HuH-7 (cell line): ENCODE data around the gene CTIF.

Source experiments
- DNase-seq: peaks from one replicate; pipeline ENCODE4 v3.0.0; 2011; ENCODE audit warnings: low spot score

CTIF gene

DNA sequence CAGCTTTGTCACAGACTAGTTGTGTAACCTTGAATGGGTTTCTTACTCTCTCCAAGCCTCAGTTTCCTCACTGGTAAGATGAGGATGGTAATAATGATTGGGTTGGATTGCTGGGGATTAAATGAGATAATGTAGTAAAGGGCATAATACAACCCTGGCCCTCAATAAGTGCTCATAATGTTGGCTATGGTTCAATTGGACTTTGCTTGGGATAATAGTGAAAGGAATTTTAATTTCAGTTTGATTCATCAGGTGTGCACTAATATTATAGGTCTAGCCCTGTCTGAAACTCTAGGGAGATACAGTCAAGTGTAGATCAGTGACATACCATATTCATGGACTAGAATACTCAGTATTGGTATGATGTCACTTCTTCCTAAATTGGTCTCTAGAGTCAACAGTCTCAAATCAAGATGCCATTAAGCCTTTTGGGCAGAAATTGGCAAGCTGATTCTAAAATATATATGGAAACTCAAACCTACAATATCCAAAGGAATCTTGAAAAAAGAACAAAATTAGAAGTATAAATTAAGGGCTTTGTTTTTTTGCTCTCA, 250.5 kb downstream of the CTIF start:
- DNase-seq = no peak

DNA sequence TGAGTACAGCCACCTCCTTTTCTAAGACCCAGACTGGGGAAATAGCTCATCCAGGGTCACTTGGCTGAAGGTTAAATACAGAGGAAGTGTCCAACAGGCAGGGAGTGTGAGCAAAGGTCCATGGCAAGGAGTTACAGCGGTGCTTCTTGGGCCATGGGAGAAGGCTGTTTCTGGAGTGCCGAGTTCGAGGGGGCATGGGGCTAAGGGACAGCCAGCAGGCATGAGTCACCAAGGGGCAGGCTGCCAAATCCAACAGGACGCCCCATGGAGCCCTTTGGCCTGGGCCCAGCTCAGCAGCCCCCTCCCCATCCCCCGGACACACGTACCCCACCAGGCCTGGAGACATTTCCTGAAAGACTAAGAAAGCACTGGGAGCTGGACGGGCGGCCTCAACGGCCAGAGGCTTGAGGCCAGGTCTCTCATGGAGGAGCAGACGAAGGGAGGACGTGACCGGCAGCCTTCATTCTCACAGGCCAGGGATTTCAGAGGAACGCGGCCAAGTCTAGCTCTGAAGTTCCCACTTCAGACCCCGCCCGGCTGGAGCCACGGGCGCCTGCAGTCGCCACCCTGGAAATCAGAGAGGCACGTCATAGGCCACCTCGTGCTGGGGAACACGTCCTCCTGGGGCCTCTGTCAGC, 251.5 kb downstream of the CTIF start:
- no peak for DNase-seq

DNA sequence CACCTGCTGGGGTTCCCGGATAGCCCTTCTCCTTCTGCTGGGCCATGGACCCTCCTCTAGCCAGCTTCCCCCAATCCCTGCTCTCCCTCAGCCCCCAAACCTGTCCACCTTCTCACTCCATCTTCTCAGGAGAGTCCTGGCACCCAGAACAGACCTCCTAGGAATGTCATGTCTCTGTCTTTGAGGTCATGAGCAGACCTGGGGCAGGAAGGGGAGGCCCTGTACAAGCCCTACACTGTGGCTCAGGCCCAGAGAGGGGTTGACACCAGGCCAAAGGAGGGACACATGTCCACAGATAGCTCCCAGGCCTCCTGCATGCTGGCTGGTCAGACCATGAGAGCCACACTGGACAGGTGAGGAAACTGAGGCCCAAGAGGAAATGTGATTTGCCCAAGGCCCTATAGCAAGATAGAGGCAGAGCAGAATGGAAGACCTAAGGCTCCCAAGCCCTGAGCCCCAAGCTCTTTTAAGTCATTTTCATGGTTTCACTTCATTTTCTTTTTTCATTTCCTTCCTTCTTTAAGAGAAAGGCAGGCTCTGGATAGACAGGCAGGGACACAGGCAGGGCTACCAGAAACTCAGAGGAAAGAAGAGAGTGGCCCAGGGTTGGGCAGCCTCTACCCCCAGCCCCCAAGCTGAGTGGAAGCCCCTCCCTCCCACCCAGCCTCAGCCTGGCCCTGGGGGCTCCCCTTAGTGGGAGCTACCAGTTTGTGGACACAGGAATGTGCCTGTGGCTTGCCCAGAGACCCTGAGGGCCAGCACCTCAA, 252.2 kb downstream of the CTIF start:
- DNase-seq = no peak

DNA sequence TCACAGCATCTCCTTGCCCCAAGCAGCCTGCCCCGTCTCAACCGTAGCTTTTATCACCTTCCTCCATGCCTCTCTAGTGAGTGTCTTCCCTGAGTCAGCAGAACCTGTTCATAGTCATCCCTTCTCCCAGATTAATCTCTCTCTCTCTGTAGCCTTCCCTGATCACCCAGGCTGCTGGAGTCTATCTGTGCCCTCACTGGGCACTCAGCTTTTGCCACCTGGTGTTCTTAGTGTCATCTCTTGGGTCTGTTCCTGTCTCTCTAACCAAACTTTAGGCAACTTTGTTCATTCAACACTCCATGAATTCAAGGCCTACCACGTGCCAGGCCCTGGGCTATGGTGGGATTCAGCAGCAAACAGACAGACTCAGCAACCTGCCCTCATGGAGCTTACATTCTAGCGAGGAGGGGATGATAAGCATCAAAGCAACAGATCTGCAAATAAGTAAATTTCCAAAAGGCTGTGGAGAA, 252.8 kb downstream of the CTIF start:
- no peak for DNase-seq

DNA sequence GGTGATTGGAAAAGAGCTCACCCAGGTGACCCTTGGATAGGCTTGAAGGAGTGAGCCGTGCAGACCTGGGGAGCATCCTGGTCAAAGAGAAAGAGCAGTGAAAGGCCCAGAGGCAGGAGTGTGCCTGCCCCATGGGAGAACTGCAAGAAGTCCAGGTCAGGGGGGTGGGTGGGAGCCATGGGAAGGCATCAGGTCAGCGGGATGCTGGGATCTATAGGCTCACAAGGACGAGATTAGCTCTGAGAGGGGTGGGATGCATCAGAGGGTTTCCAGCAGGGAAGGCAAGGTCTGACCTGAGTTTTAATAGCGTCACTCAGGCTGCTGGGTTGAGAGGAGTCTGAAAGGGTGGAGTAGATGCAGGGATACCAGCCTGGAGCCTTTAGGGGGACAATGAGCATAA, 253.3 kb downstream of the CTIF start:
- no peak for DNase-seq

DNA sequence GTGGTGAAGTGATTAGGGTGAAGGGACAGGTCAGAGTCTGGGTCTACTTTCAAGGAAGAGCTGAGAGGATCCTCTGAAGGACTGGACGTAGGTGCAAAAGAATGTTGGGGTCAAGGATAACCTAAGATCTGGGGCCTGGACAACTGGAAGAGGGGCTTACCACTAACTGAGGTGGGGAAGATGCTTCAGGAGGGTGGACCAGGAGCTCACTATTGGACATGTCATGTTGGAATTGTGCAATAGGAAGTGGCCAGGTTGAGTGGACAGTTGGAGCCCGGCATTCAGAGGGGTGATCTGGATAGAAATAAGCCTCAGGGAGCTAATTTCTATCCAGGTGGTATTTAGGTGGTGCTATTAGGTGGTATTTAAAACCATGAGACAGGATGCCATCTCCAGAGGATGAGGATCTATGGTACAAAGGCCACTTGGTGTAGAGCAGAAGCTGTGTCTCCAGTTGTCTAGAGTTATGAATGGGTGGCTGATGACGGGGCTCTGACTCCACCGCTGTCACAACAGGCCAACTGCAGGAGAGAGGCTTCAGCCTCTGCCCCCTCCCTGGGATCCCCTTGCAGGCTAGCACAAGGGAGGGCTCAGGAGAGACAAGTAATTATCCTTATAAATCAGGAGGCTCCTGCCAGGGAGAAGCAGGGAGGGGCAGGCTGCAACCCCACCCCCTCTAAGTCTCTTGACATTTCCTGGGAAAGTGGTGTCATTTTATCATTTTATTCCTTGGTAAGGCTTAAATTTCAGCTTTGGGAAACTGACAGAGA, 254.0 kb downstream of the CTIF start:
- DNase-seq = no peak

DNA sequence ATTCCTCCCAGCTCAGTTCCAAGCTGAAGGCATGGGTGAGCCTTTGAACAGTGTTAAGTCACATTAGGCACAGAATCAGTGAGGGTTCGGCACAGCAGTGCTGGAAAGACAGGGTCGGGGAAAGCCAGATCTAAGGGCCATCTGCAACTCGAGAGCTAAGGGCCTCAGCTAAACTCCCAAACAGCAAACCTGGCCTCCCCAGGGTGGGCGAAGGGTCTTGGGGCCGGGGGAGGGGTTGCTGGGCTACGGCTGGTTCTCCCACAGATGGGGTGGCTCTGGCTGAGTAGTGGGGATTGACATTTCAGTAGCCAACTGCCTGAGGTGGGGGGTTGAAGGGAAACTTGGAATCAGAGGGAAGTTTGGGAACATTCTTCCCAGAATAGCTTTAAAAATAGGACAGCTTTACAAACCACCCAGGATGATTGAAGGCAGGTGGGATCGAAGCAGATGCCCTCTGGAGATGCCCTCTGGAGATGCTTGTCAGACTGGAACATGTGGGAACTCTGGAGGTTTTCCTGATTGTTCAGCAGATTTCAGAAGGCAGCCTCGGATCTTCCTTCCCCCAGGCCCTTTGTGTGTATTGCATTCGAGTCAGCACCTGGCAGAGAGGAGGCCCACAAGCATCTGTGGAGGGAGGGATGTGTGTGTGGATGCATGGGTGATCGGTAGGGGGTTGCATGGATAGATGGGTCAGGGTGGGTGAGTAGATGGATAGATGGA, 255.6 kb downstream of the CTIF start:
- no peak for DNase-seq

DNA sequence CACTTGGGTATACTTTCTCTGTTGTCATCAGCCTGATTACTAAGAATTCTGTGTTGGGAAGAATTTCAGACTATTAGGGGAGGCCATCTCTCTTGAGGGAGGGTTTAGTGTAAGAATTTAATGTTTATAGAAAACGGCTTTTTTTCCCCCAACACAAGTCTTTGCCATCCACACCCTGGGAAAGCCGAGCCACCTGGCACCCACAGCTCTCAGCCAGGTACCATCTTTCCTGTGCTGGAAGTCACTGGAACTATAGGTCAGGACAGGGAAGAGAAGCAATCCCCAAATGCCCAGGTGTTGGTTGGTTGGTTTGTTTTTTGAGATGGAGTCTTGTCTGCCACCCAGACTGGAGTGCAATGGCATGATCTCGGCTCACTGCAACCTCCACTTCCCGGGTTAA, 256.9 kb downstream of the CTIF start:
- no peak for DNase-seq

DNA sequence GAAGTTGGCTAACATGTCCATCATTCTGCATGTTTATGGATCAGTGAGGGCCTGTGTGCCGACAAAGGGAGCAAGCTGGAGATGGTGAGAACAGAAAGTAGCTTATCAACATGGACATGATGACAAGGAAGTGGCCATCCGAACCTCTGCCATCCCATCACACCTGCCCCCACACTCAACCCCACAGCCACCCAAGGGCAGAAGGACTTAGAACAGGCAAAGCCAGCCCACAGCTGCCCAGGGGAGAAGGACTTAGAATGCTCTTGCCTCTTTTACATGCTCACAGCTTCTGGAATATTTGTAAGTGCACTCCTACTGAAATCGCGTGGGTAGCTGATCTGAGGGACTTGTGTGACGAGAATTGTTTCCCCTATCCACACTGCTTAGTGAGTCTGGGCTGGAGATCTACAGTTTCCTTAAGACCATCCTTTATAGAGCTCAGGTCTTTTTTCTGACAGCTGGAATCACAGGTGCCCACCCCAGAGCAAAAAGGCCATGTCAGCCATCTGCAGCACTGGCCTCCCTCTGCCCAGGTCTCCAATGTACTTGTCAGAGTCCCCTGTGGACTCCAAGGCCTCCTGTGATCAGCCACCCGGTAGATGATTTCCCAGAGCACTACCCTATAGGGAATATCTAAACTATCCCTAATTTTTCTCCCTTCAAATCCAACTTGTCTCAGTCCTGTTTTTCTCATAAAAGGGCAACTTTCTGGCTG, 257.8 kb downstream of the CTIF start:
- DNase-seq = no peak

DNA sequence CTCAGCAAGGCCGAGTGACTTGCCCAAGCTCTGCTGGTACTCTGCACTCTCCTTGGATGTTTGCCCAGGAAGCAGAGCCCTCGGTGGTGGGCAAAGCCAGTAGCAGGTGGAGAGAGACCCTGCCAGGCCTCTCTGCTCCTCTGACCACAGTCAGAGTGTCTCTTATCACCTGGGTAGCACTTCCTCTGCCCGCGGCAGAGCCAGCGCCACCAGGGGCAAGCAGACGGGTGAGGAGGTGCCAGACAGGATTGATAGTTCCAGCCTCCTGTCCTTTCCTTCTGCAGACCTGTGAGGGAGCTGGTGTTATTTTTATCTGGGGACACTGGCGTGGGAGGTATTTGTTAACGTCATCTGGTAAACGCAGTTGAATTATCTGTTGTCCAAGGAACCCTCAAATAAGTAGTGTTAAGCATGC, 259.0 kb downstream of the CTIF start:
- no peak for DNase-seq

DNA sequence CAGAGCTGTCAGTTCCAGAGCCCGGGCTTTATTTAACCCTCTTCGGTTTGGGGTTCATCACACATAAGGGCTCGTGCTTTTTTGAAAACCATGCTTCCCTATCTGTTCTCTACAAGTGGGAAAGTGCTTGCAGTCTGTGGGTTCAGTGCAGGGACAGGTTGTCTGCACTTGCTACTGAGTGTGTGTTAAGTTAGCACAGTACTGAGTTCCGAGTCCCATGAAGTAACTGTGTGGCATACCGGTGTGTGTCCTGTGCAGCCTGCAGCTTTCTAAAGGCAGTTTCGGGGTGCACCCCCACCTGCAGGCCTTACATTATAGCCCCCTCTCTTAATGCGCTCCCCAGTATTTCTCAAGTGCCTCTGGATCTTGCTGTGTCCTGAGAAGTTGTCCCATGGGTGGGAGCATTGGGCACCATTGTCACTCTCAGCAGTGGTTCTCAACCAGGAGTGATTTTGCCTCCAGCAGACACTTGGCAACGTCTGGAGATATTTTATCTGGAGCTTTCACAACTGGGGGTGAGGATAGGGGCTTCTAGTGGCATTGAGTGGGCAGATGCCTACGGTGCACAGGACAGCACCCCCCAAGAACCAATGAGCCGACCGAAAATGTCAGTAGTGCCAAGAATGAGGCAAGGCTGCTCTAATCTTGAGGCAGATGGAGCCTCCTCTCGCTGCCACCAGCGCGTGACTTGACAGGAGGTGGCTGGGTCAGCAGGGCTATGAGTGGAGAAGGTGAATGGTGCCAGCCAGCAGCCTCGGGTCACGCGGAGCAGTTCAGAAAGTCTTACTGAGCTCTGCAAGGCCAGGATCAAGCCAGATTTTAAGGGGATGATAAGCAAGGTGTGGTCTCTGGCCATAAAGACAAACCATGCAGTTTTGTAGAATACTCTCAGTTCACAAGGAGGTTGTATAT, 259.8 kb downstream of the CTIF start:
- no peak for DNase-seq

DNA sequence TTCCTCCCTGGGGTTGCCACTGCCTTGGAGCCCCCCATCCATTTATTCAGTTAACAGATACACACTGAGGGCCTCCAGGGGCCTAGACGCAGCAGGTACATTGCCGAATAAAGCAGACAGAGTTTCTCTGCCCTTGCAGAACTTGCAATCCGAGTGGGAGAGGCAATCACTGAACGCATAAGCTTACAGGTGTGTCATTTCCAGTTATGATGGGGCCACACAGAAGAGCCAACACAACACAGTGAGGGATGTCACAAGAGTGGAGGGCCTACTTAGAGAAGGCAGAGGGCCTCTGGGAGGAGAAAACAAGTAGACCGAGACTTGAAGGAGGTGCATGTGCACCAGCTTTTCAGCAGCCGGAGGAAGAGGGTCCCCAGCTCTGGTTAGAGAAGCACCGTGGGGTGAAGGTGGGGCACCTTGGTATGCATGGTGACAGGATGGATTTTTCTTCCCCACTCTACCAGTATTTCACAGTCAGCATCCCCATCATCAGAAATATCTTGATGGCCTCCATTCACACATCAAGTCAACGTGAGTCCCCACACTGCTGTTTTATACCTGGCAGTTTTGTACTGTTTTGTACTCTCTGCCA, 261.0 kb downstream of the CTIF start:
- DNase-seq = no peak

DNA sequence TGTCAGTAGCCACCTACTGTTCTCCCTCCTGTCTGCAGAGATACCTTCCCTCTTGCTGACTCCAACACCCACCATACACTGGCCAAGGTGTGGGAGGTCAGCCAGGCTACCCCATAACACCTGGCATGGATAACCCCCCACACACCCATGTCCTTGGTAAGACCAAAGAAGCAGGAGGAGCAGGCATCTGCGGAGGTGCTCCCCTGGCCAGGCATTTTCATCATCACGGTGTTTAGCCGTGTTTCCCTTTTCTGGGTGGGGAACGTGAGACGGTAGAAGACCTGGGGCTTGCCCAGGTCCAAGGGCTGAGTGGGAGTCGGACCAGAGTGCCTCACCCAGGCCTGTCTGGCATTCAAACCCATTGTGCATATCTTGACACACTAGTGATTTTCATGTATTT, 261.6 kb downstream of the CTIF start:
- no peak for DNase-seq

DNA sequence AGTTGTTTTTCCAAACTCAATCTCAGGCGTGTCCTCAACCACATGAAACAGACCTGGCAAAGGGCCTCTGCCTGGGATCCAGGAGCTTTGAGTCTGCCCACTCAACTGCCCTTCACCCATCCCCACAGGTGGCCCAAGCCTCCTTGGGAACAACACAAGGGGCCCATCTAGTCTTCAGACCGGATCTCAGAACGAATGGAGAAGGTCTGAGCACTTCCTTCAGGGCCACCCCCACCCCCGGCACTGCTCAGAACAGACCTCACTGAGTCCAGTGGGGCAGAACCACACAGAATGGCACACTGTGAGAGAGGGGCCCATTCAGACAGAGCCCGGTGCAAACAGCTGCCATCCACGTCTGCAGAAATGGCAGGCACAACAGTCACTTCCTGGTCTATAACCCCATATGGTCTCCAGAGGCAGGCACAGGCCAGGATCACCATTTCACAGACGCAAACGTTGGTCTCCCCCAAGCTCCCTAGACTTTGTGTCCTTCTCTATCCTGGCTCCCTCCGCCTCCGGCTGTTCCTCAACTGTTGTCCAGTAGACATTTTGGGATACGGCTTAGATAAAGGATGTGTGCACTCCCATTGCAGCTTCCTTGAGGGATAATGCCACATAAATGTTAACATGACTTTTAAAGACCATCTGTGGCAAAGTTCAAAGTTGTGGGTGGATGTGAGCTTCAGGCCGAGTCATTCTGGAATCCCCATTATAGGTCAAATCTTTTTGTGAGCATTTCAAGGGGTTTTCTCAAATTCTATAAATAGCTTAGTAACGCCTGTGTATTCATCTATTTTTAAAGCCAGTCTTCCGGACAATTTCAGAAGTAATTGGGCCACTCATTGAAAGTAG, 262.3 kb downstream of the CTIF start:
- DNase-seq = no peak

DNA sequence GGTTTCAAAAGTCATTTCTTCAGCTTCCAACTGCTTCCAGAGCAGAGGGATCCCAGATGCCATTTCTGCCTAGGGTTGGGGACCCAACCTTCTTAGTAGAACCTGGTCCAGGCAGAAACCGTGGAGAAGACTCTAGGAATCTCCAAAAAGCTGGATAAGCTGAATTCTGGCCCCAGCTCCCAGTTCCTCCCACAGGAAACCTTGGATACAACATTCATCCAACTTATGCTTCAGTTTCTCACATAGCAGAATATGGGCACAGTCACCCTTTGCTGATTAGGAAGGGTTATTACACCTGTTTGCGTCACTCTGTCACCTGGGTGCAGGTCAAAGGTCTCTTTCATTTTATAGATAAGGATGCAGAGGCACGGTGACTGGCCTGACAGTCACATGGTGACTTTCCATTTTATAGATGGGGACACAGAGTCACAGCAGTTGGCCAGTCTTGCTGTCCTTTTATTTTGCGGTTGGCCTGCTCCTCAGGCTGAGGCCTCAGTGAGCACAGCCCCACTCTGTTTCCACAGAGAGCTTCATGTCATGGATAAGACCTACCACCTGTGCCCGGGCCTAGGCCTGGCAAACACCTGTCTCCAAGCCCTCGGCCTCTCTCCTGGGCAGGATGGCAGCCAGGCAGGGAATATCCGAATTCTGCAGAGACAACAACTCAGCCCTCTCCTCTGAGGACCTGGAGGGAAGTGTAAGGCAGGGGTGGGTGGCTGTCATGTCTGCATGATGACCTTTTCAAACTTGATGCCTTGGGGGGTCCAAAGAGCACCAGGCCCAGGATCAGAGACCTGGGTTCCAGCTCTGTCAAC, 263.1 kb downstream of the CTIF start:
- no peak for DNase-seq

DNA sequence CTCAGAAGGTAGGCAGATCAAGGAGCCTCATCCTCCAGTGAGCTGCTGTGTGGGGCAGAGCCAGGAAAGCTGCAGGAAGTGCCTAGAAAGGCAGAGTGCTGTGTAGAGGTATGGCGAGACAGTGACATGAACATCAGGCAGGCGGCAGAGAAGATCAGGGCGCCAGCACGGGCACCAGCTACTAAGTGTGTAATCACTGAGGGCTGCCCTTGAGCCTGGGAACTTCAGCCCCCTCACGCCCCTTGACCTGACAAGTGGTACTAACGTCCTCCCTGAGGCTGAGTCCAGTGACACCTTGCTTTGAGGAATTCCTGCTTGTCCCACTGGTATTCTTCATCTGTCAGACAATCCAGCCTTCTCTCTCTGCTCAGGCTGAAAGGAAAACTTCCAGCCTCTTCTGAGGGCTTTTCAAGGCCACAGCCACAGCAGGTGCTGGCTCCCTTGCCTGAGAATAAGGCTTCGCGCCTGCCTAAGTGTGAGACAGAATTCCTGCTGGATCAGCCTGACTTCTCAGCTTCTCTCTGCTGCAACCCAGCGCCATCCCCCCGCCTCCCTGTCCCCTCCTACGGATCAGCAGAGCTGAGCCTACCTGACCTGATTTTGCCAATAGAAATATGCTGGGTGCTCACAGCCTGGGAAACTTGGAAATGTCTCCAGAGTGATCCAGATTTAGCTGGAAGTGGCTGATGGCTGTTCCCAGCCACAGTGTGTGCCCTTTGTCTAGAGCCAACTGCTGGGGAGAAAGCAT, 263.9 kb downstream of the CTIF start:
- no peak for DNase-seq

DNA sequence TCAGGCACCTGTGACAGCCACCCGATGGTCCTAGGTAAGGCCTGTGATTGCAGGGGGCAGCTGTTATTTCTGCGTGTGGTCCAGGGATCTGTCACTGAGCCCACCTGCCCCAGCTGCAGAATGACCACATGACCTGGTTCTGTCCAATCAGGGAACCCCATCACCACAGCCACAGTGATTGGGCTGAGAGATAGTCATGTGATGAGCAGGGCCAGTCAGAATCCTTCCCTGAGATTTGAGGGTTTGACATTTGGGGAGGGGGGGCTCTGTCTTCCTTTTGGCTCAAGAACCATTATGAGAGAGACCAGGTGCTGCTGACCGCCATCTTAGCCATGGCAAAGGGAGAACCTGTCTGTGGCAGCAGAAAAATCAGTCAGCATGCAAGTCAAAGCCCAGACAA, 264.7 kb downstream of the CTIF start:
- DNase-seq = no peak
